Adrenal gland (tissue), 5 donors: ENCODE data around the gene TMEM273.

Experiments
- CTCF ChIP-seq, 6 experiments: fragments of 450-650 bp in 4 of 6; fragments of 200-600 bp in 2 of 6; sonication (generic) in 1 of 6; IDR thresholded peaks; 1 replicate in 5 of 6; 2 replicates in 1 of 6; pipeline versions ENCODE4 v1.5.1 to v1.8.0; 2016 to 2021; ENCODE audit warnings: antibody characterized with exemption in 6 of 6, mild to moderate bottlenecking in 2 of 6, moderate library complexity in 1 of 6
- POLR2A ChIP-seq, 2 donors: fragments of 450-650 bp; IDR thresholded peaks; one replicate each; pipeline ENCODE4 v1.6.1; 2017; ENCODE audit warnings: antibody characterized with exemption in 2 of 2, mild to moderate bottlenecking in 2 of 2, moderate library complexity in 1 of 2
- donor health status: DM: no; HTN: no; CAD: no.

GRCh38 chr10:49170632-49171325 is 17.4 kb downstream of the TMEM273 start:
- TF ChIP-seq POLR2A (IDR thresholded peaks at IDR 0.05) (no peak), CTCF (IDR thresholded peaks at IDR 0.05) (no peak)
